OCI-LY1 (cell line): Measurements from ENCODE around the gene NNT.
"Not testable (repeated sequence)": the region's sequence is repeated elsewhere in the genome, so short reads cannot be mapped to it uniquely, and the experiment has no call there.

Experiments
- H2AFZ ChIP-seq: fragments of 200-600 bp; sonication (generic), shearing (Covaris generic); 2 replicates; pipeline ENCODE4 v1.6.0; 2014; ENCODE audit warnings: antibody characterized with exemption, mild to moderate bottlenecking, low read length
- H3F3A ChIP-seq: fragments of 200-600 bp; sonication (generic), shearing (Covaris generic); 2 replicates; pipeline ENCODE4 v1.6.0; 2014; ENCODE audit warnings: mild to moderate bottlenecking, antibody characterized with exemption, low read length, moderate library complexity; ENCODE audit not compliant: insufficient read depth
- H3K27ac ChIP-seq: fragments of 200-600 bp; sonication (generic); 2 replicates; pipeline ENCODE4 v1.5.1; 2014; ENCODE audit warnings: low read length, mixed run types, mild to moderate bottlenecking, low read depth; ENCODE audit not compliant: poor library complexity, severe bottlenecking
- H3K27me3 ChIP-seq: fragments of 200-600 bp; sonication (generic); 2 replicates; pipeline ENCODE4 v1.6.0; 2014; ENCODE audit warnings: antibody characterized with exemption, mild to moderate bottlenecking, low read length, moderate library complexity; ENCODE audit not compliant: insufficient read depth
- H3K36me3 ChIP-seq: fragments of 200-600 bp; sonication (generic); 2 replicates; pipeline ENCODE4 v1.6.1; 2014; ENCODE audit warnings: mild to moderate bottlenecking, antibody characterized with exemption, low read length, moderate library complexity, mixed read lengths; ENCODE audit not compliant: insufficient read depth
- H3K4me1 ChIP-seq: fragments of 200-600 bp; sonication (generic); 2 replicates; pipeline ENCODE4 v1.5.1; 2014; ENCODE audit warnings: mild to moderate bottlenecking, low read length, moderate library complexity; ENCODE audit not compliant: insufficient read depth, severe bottlenecking
- H3K4me2 ChIP-seq: fragments of 200-600 bp; sonication (generic), shearing (Covaris generic); 2 replicates; pipeline ENCODE4 v1.6.1; 2014; ENCODE audit warnings: low read length
- H3K4me3 ChIP-seq: fragments of 200-600 bp; sonication (generic); 2 replicates; pipeline ENCODE4 v1.5.1; 2014; ENCODE audit warnings: low read length, low read depth, mild to moderate bottlenecking, mixed read lengths; ENCODE audit not compliant: poor library complexity, severe bottlenecking
- H3K79me2 ChIP-seq: fragments of 200-600 bp; shearing (Covaris generic); 2 replicates; pipeline ENCODE4 v1.6.1; 2016; ENCODE audit warnings: mixed run types, low read length, mixed read lengths; ENCODE audit not compliant: insufficient read depth
- H3K9ac ChIP-seq: fragments of 200-600 bp; sonication (generic), shearing (Covaris generic); 2 replicates; pipeline ENCODE4 v1.6.1; 2014; ENCODE audit warnings: mild to moderate bottlenecking, low read length, mixed read lengths
- H3K9me2 ChIP-seq: fragments of 200-600 bp; sonication (generic), shearing (Covaris generic); 2 replicates; pipeline ENCODE4 v1.6.1; 2014; ENCODE audit warnings: low read depth, mild to moderate bottlenecking, low read length, mixed read lengths
- H3K9me3 ChIP-seq: fragments of 200-600 bp; shearing (Covaris generic); 2 replicates; pipeline ENCODE4 v1.6.1; 2014; ENCODE audit warnings: low read length, mixed read lengths
- H4K20me1 ChIP-seq: fragments of 200-600 bp; sonication (generic), shearing (Covaris generic); 2 replicates; pipeline ENCODE4 v1.6.0; 2016; ENCODE audit warnings: mild to moderate bottlenecking, low read length; ENCODE audit not compliant: insufficient read depth
- CTCF ChIP-seq: fragments of 200-600 bp; sonication (generic), shearing (Covaris generic); IDR thresholded peaks from 2 replicates; pipeline ENCODE4 v1.5.1; 2017; ENCODE audit warnings: mild to moderate bottlenecking, antibody characterized with exemption, low read length, moderate library complexity, mixed read lengths
- EZH2 ChIP-seq: fragments of 200-600 bp; sonication (generic), shearing (Covaris generic); IDR thresholded peaks from 2 replicates; pipeline ENCODE4 v1.8.0; 2017; ENCODE audit warnings: borderline replicate concordance, mixed run types, mild to moderate bottlenecking, antibody characterized with exemption, low read length, moderate library complexity, mixed read lengths

NNT gene

DNA sequence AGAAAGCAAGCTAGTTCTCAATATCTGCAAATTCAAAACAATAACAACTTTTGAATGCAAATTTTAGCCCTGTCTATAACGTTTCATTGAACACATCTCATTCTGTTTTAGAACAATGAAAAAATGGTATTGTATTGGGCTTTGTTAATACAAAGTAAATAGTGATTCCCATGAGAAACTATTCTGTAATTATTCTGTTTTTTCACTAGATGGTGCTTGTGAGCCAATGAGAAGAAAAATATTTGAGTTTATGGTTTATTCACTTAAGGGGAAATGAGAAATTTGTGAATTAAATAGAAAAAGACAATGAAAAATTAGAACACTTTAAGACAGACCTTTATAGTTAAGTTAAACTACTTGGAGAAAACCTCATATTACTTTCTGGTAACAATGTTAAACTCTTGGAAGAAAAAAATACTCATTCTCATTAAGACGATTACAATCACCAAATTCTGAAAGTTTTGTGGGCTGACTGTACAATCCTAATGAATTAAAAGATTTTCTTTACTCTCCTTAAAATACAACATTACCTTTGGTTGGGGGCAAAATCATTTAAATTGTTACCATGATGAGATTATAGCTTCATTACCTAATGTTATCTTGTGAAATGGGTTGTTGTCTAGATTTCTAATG, 127.0 kb downstream of the NNT start:
- Histone ChIP-seq H3K79me2 (no peaks in the 10 kb centered on the region), H4K20me1 (no peaks in the 10 kb centered on the region), H3K4me3 (no peak overlapping the region), H3K4me1 (no peaks in the 10 kb centered on the region), H3K4me2 (no peak overlapping the region), H2AFZ (no peak overlapping the region), H3K27me3 (no peaks in the 10 kb centered on the region), H3K9me2 (no peaks in the 10 kb centered on the region), H3F3A (no peaks in the 10 kb centered on the region), H3K9me3 (no peaks in the 10 kb centered on the region), H3K27ac (no peak overlapping the region), H3K36me3 (no peaks in the 10 kb centered on the region), H3K9ac (no peak overlapping the region)
- no peak for TF ChIP-seq EZH2
- TF ChIP-seq CTCF = peak; percentile 67

- Histone ChIP-seq H2AFZ (no peak overlapping the region), H3K27me3 (no peaks in the 10 kb centered on the region)
Measured at GRCh38 chr5:43730832-43731342, 127.9 kb downstream of the NNT start.

DNA sequence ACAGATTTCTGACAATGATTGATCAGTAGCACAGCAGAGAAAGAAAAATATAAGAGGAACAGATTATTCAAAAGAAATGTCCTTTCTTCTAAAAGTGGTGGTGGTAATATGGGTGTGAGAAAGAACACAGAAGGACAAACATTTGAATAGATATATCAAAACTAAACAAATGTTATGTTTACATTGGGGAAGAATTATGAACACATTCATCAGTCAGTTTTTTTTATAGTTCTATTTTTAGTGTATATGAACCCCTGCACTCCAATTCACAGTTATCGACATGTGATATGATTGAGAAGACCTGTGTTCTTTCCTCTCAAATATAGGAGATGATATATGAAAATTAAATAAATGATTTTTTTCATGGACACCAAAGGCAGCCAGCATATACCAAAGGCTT, 128.6 kb downstream of the NNT start:
- Histone ChIP-seq H4K20me1 (no peaks in the 10 kb centered on the region), H3K36me3 (no peaks in the 10 kb centered on the region), H3K4me2 (no peak overlapping the region), H3F3A (no peaks in the 10 kb centered on the region), H3K4me3 (no peak overlapping the region), H3K27ac (no peak overlapping the region), H2AFZ (no peak overlapping the region), H3K9me3 (no peaks in the 10 kb centered on the region), H3K79me2 (no peaks in the 10 kb centered on the region), H3K9me2 (no peaks in the 10 kb centered on the region), H3K27me3 (no peaks in the 10 kb centered on the region), H3K4me1 (no peaks in the 10 kb centered on the region), H3K9ac (no peak overlapping the region)
- TF ChIP-seq CTCF (no peak), EZH2 (no peak)

More at GRCh38 chr5:43730832-43731342, 127.9 kb downstream of the NNT start:
- Histone ChIP-seq H3K4me1 (no peaks in the 10 kb centered on the region), H3K9me2 (no peaks in the 10 kb centered on the region), H3K4me2 (no peak overlapping the region), H3K9me3 (no peaks in the 10 kb centered on the region), H3K79me2 (no peaks in the 10 kb centered on the region), H3K9ac (no peak overlapping the region), H3K4me3 (no peak overlapping the region), H3K27ac (no peak overlapping the region), H4K20me1 (no peaks in the 10 kb centered on the region), H3F3A (no peaks in the 10 kb centered on the region), H3K36me3 (no peaks in the 10 kb centered on the region)
- no peak for TF ChIP-seq EZH2
- no peak for TF ChIP-seq CTCF

GRCh38 chr5:43745923-43746548, 143.1 kb downstream of the NNT start:
- not testable (repeated sequence) for H3K79me2 ChIP-seq, H3K9ac ChIP-seq, H3K36me3 ChIP-seq, H3K4me1 ChIP-seq, H4K20me1 ChIP-seq, H3F3A ChIP-seq, H2AFZ ChIP-seq, H3K4me3 ChIP-seq, H3K9me2 ChIP-seq, H3K9me3 ChIP-seq, H3K4me2 ChIP-seq, H3K27ac ChIP-seq, H3K27me3 ChIP-seq
